K562 (cell line): Measurements from ENCODE around the gene GALNS. TPM values are rescaled to one million over a fixed set of nuclear protein-coding genes. Genes with fewer than 3 reads are reported as not detected.

Experiments
- GABPA ChIP-seq: fragments of 200-800 bp; sonication (Bioruptor generic); conservative IDR thresholded peaks from 2 replicates; pipeline ENCODE4 v1.6.1; 2016; ENCODE audit warnings: low read depth, missing genetic modification characterization, missing compliant biosample characterization
- HDAC2 ChIP-seq: fragments of 450-650 bp; IDR thresholded peaks from 2 replicates; pipeline ENCODE4 v1.6.1; 2016; ENCODE audit warnings: mild to moderate bottlenecking
- NFIC ChIP-seq: fragments of 450-650 bp; IDR thresholded peaks from 2 replicates; pipeline ENCODE4 v1.6.1; 2017; ENCODE audit warnings: mild to moderate bottlenecking, inconsistent platforms
- SAFB2 ChIP-seq: fragments of 200-400 bp; formaldehyde crosslinking; IDR thresholded peaks from 2 replicates; pipeline ENCODE4 v1.6.1; 2018; ENCODE audit warnings: borderline replicate concordance, low read length, low read depth, moderate library complexity; ENCODE audit not compliant: severe bottlenecking
- SAP30 ChIP-seq: fragments of 200-600 bp; sonication (generic); IDR thresholded peaks from 2 replicates; pipeline ENCODE4 v1.6.1; 2012; ENCODE audit warnings: borderline replicate concordance, low read depth, mild to moderate bottlenecking, moderate library complexity, low read length, control low read depth, inconsistent platforms; ENCODE audit not compliant: insufficient read depth, poor library complexity, severe bottlenecking
- SMARCB1 ChIP-seq: IDR thresholded peaks from 2 replicates; pipeline ENCODE4 v1.6.1; 2011; ENCODE audit warnings: improper control_type of control experiment, low read depth; ENCODE audit not compliant: insufficient read length
- TCF3 ChIP-seq: sonication (generic); formaldehyde crosslinking; IDR thresholded peaks from 2 replicates; pipeline ENCODE4 v1.4.0; 2020; ENCODE audit warnings: mild to moderate bottlenecking, missing genetic modification reagents
- TRIM25 ChIP-seq: fragments of 450-650 bp; IDR thresholded peaks from 2 replicates; pipeline ENCODE4 v1.7.0; 2016; ENCODE audit warnings: borderline replicate concordance
- XRCC4 ChIP-seq: IDR thresholded peaks from one replicate; pipeline ENCODE4 v1.6.1; 2011; ENCODE audit not compliant: insufficient read depth, insufficient read length; ENCODE audit errors: extremely low read depth
- ZNF146 ChIP-seq: IDR thresholded peaks from one replicate; pipeline ENCODE4 v1.6.1; 2018; ENCODE audit warnings: missing compliant biosample characterization; ENCODE audit not compliant: unreplicated experiment
- ZZZ3 ChIP-seq: fragments of 450-650 bp; IDR thresholded peaks from 2 replicates; pipeline ENCODE4 v1.6.1; 2016; ENCODE audit warnings: antibody characterized with exemption, mild to moderate bottlenecking, moderate library complexity
- polyA plus RNA-seq, 8 experiments: library from polyadenylated mRNA; depleted of rRNA in 4 of 8; stranded (reverse) in 5 of 8; unstranded in 3 of 8; fragments of >200 nt; fragmentation: Nextera tagmentation in 2 of 8; fragmentation: Illumina TruSeq in 1 of 8; extraction: Ambion mirVana in 2 of 8; extraction: Trizol in 1 of 8; gene quantifications; 2 replicates each; pipeline versions ENCODE4 v1.2.1 to v1.2.3, GENCODE V29; 2011 to 2014; ENCODE audit warnings: inconsistent platforms in 1 of 8, missing spikeins in 1 of 8
- total RNA-seq, 7 experiments: library from RNA; depleted of rRNA in 6 of 7; stranded (reverse); fragments of >200 nt in 6 of 7; fragmentation: Illumina TruSeq in 2 of 7; extraction: Trizol in 2 of 7; gene quantifications; 2 replicates each; pipeline versions ENCODE4 v1.2.1 to v1.2.3, GENCODE V29; 2011 to 2021; ENCODE audit warnings: low replicate concordance in 1 of 7
- TF ChIP-seq, protein P1 (sequence below): fragments of 200-600 bp; sonication (generic); IDR thresholded peaks from one replicate; pipeline ENCODE4 v1.6.1; 2012; ENCODE audit warnings: mild to moderate bottlenecking, low read depth, low read length, inconsistent platforms

GALNS gene
- total and polyA plus RNA-seq, 9 of the 15 experiments (the other 6 are each of a cell fraction or from before 2014, with no cell fraction given): 0.38 to 13.2 (median 4.3) TPM

- TF ChIP-seq TRIM25 (no peak), ZZZ3 (no peak), SAFB2 (no peak), SAP30 (no peak), NFIC (no peak), ZNF146 (no peak), GABPA (tag) (peak; percentile 52; the same call in 1 of the 2 replicates), SMARCB1 (no peak), TCF3 (CRISPR knock-in tag) (0 out of 2 replicates have a peak, but pooled peaks have one; percentile 2), XRCC4 (no peak), HDAC2 (0 out of 2 replicates have a peak, but pooled peaks have one; percentile 4)
- TF ChIP-seq, protein P1, sequence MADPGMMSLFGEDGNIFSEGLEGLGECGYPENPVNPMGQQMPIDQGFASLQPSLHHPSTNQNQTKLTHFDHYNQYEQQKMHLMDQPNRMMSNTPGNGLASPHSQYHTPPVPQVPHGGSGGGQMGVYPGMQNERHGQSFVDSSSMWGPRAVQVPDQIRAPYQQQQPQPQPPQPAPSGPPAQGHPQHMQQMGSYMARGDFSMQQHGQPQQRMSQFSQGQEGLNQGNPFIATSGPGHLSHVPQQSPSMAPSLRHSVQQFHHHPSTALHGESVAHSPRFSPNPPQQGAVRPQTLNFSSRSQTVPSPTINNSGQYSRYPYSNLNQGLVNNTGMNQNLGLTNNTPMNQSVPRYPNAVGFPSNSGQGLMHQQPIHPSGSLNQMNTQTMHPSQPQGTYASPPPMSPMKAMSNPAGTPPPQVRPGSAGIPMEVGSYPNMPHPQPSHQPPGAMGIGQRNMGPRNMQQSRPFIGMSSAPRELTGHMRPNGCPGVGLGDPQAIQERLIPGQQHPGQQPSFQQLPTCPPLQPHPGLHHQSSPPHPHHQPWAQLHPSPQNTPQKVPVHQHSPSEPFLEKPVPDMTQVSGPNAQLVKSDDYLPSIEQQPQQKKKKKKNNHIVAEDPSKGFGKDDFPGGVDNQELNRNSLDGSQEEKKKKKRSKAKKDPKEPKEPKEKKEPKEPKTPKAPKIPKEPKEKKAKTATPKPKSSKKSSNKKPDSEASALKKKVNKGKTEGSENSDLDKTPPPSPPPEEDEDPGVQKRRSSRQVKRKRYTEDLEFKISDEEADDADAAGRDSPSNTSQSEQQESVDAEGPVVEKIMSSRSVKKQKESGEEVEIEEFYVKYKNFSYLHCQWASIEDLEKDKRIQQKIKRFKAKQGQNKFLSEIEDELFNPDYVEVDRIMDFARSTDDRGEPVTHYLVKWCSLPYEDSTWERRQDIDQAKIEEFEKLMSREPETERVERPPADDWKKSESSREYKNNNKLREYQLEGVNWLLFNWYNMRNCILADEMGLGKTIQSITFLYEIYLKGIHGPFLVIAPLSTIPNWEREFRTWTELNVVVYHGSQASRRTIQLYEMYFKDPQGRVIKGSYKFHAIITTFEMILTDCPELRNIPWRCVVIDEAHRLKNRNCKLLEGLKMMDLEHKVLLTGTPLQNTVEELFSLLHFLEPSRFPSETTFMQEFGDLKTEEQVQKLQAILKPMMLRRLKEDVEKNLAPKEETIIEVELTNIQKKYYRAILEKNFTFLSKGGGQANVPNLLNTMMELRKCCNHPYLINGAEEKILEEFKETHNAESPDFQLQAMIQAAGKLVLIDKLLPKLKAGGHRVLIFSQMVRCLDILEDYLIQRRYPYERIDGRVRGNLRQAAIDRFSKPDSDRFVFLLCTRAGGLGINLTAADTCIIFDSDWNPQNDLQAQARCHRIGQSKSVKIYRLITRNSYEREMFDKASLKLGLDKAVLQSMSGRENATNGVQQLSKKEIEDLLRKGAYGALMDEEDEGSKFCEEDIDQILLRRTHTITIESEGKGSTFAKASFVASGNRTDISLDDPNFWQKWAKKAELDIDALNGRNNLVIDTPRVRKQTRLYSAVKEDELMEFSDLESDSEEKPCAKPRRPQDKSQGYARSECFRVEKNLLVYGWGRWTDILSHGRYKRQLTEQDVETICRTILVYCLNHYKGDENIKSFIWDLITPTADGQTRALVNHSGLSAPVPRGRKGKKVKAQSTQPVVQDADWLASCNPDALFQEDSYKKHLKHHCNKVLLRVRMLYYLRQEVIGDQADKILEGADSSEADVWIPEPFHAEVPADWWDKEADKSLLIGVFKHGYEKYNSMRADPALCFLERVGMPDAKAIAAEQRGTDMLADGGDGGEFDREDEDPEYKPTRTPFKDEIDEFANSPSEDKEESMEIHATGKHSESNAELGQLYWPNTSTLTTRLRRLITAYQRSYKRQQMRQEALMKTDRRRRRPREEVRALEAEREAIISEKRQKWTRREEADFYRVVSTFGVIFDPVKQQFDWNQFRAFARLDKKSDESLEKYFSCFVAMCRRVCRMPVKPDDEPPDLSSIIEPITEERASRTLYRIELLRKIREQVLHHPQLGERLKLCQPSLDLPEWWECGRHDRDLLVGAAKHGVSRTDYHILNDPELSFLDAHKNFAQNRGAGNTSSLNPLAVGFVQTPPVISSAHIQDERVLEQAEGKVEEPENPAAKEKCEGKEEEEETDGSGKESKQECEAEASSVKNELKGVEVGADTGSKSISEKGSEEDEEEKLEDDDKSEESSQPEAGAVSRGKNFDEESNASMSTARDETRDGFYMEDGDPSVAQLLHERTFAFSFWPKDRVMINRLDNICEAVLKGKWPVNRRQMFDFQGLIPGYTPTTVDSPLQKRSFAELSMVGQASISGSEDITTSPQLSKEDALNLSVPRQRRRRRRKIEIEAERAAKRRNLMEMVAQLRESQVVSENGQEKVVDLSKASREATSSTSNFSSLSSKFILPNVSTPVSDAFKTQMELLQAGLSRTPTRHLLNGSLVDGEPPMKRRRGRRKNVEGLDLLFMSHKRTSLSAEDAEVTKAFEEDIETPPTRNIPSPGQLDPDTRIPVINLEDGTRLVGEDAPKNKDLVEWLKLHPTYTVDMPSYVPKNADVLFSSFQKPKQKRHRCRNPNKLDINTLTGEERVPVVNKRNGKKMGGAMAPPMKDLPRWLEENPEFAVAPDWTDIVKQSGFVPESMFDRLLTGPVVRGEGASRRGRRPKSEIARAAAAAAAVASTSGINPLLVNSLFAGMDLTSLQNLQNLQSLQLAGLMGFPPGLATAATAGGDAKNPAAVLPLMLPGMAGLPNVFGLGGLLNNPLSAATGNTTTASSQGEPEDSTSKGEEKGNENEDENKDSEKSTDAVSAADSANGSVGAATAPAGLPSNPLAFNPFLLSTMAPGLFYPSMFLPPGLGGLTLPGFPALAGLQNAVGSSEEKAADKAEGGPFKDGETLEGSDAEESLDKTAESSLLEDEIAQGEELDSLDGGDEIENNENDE: no peak
These were observed 44.1 kb downstream of the GALNS start (continued) for GRCh38 chr16:88812513-88813268.
